GM21515 (cell line): ENCODE measurements around the gene POP4.

Experiments used
- ATAC-seq: cut with Tn5 transposase; IDR thresholded peaks from one replicate; pipeline ENCODE4 v1.9.1; 2021; ENCODE audit not compliant: unreplicated experiment

Gene POP4

GRCh38 chr19:29660835-29661234 is 54.8 kb downstream of the POP4 start:
- ATAC-seq = no peak

DNA sequence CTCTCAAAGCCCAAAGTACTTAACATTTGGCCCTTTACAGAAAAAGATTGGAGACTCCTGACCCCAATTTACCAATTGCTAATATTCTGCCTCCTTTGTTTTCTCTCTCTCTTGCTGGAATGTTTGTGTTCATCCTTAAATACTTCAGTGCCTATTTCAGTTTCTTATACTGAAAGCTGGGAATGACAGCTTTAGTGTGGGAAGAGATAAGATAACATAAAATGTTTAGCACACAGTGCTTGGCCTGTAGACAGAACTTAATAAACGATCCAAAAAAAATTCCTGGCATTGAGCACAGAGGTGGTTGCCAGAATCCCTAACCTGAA is 56.2 kb downstream of the POP4 start:
- no peak for ATAC-seq

DNA sequence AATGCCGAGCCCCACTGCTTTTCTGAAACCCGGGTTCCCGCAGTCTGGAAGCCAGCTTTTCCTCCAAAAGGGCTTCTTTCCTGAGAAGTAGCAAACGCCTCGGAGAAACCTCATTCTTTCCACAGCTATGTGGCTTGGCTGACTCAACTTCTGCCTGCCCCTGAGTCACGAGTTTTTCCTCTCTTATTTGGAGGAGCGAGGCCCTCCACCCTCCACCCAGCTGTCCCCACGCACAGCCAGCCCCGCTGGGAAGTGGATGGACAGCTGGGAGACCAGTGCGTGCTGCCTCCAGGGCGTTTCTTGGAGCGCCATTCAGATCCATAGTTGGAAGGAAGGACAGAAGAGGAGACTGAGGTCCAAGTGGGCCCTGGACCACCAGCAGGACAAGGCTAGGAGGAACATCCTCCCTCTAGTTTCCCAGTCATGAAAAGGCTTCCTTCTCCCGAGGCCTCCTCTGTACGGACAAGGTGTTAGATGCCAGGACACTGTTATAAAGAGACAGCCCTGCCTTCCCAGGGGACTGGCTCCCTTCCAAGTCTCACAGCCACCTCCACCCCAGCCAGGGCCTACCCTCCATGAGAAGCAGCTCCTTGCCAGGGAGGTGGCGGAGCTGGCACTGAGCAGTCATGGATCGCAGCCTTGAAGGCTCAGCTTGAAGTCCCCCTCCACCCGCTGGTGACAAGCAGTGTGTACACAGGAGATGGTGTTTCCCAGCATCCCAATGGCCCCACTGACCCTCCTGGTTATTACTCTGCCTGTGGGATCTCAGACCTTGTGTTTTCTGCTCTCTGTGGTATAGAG is 56.7 kb downstream of the POP4 start:
- ATAC-seq = no peak

DNA sequence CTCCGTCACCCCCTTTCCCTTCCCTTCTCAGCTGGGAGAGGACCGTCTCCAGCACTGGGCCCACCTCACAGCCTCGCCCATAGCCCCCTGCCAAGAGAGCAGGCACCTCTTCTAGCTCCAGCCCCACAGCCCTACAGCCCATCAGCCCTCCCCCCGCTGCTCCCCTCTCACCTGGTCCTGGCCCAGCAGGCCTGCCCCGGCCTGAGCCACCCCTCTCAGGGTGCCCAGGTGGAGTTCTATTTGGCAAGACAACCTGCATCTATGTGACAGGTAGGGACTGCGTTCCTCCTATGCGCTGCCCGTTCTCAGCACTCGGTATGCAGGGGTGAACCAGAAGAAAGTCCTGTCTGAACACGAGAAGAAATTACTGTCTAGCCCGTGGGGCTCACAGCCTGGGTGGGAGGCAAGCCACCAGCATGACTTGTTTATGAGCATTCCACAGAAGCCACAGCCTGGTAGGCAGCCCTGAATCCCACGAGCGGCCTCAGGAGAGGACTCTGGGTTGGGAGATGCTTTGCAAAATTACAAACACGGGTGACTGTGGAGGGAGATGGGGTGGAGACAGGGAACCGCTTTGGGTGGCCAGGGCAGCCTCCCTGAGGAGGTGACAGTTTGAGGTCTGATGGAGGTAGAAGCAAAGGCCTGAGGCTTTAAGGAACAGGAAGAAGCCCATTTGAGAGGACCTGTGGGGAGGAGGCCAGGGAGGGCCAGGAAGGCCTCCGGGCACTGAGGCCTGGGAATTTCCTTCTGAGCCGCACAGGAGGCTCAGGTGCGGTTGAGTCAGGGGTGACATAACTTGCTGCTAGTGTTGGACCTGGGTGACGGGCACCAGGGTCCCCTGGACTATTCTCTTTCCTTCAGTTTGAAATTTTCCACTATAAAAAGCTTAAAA is 58.0 kb downstream of the POP4 start:
- ATAC-seq = no peak

DNA sequence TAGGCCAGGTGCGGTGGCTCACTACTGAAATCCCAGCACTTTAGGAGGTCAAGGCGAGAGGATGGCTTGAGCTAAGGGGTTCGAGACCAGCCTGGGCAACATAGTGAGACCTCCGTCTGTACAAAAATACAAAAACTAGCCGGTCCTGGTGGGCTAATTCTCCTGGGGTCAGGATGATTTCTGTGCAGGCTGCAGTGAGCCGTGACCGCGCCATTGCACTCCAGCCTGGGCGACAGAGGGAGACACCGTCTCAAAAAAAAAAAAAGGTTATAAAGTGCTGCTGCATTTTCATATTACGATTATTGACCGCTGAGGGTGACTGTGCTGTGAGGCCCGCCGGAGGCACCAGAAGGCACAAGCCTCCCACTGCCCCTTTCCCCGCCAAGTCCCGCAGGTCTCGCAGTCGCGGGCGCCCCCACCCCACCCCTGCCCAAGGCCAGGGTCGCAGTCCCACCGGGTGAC is 58.7 kb downstream of the POP4 start:
- ATAC-seq = no peak

GRCh38 chr19:29665215-29665825 is 59.2 kb downstream of the POP4 start, which contains the start of gene PLEKHF1:
Gene PLEKHF1, plus strand, starts transcription at chr19:29665461. Its CDS starts 8,379 bp downstream, at chr19:29673840.
- ATAC-seq = peak; percentile 84

DNA sequence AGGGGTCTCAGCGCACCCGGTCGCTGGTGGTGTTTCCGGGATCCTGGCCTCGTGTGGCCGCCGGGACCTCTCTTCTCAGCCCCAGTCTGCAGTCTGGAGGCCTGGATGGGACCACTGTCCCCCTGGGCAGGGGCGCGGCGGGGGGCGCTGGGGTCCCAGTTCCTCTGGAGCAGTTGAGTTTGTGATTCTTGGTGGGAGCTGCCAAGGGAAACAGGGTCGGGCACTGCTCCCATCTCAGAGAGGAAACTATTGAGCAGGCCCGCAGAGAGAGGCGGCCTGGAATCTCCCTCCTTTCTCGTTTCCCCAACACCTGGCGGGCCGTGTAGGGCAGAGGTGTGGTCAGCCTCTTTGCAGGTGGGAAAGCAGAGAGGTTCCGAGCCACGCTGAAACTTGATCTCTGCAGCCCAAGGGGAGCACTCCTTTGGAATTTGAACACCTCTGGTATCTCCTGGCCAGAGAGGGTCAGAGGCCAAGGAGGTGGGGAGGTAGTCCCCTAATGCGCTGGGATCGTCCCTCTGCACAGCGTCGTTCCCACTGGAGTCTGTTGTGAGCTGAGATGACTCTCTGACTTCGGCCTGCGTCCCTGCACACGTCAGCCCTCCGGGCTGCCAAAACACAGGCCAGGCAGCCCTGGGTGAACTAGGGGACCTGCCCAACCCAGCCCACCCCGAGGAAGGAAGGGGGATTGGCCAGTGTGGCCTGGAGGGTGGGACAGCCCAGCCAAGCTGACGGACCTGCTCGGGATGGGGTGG is 59.9 kb downstream of the POP4 start:
- ATAC-seq = peak; percentile 5
